HEK293 (cell line): ENCODE results near the gene CHRNE.

Experiments used
- CTCF ChIP-seq: fragments of 450-650 bp; formaldehyde crosslinking; IDR thresholded peaks from 2 replicates; pipeline ENCODE4 v1.5.1; 2016; ENCODE audit warnings: missing biosample characterization, missing genetic modification characterization
- PBX3 ChIP-seq: sonication (generic); formaldehyde crosslinking; IDR thresholded peaks from 2 replicates; pipeline ENCODE4 v1.8.1; 2022; ENCODE audit warnings: mild to moderate bottlenecking, moderate library complexity, missing genetic modification reagents
- SP7 ChIP-seq: fragments of 450-650 bp; formaldehyde crosslinking; IDR thresholded peaks from 2 replicates; pipeline ENCODE4 v1.5.1; 2016; ENCODE audit warnings: missing biosample characterization, missing genetic modification characterization
- ZFP3 ChIP-seq: fragments of 450-650 bp; formaldehyde crosslinking; IDR thresholded peaks from 2 replicates; pipeline ENCODE4 v1.5.1; 2016; ENCODE audit warnings: low read depth, missing biosample characterization, missing genetic modification characterization
- ZFP37 ChIP-seq: fragments of 450-650 bp; formaldehyde crosslinking; IDR thresholded peaks from 2 replicates; pipeline ENCODE4 v1.5.1; 2016; ENCODE audit warnings: missing biosample characterization, missing genetic modification characterization
- ZNF571 ChIP-seq: fragments of 450-650 bp; formaldehyde crosslinking; IDR thresholded peaks from 2 replicates; pipeline ENCODE4 v1.5.0; 2017; ENCODE audit warnings: missing biosample characterization, missing genetic modification characterization
- ZNF747 ChIP-seq: fragments of 450-650 bp; formaldehyde crosslinking; IDR thresholded peaks from 2 replicates; pipeline ENCODE4 v1.5.1; 2016; ENCODE audit warnings: missing biosample characterization, missing genetic modification characterization
- ZSCAN5A ChIP-seq: fragments of 450-650 bp; formaldehyde crosslinking; IDR thresholded peaks from 2 replicates; pipeline ENCODE4 v1.5.1; 2016; ENCODE audit warnings: missing biosample characterization, missing genetic modification characterization

GRCh38 chr17:4919511-4920047, 16.7 kb upstream of the CHRNE start:
- TF ChIP-seq CTCF (tag by site-specific recombination), result no peak
- no peak for TF ChIP-seq ZFP3 (tag by site-specific recombination)
- TF ChIP-seq SP7, result no peak
- TF ChIP-seq ZNF747 (tag by site-specific recombination), result no peak
- no peak for TF ChIP-seq ZSCAN5A (tag by site-specific recombination)
- no peak for TF ChIP-seq PBX3 (CRISPR knock-in tag)
- TF ChIP-seq ZNF571, result no peak
- TF ChIP-seq ZFP37 (tag by site-specific recombination), result no peak
